Activated naive CD8-positive, alpha-beta T cell treated with anti-CD3 and anti-CD28 coated beads, Interleukin-2, amount 50 U/mL, for 24 hours (primary cell): ENCODE results near the gene PCBP3.
"Not testable (repeated sequence)": the region's sequence is repeated elsewhere in the genome, so short reads cannot be mapped to it uniquely, and the experiment has no call there.

ENCODE experiments used
- ATAC-seq: fragments of 150-1000 bp; cut with Tn5 transposase; one replicate; pipeline ENCODE4 v1.10.0; 2021
- DNase-seq: peaks from one replicate; pipeline ENCODE4 v3.0.0; 2021
- H3K27ac Mint-ChIP-seq: one replicate; pipeline ENCODE4 v1.8.0; 2021; ENCODE audit warnings: mild to moderate bottlenecking, mixed read lengths
- H3K27me3 Mint-ChIP-seq: one replicate; pipeline ENCODE4 v1.8.0; 2021; ENCODE audit warnings: mixed read lengths
- H3K36me3 Mint-ChIP-seq: one replicate; pipeline ENCODE4 v1.8.0; 2021; ENCODE audit warnings: low read depth, mixed read lengths
- H3K4me1 Mint-ChIP-seq: one replicate; pipeline ENCODE4 v1.8.0; 2021; ENCODE audit warnings: mixed read lengths
- H3K4me3 Mint-ChIP-seq: one replicate; pipeline ENCODE4 v1.8.0; 2021; ENCODE audit warnings: mild to moderate bottlenecking, moderate library complexity, mixed read lengths
- H3K9me3 Mint-ChIP-seq: one replicate; pipeline ENCODE4 v1.8.0; 2021; ENCODE audit warnings: mixed read lengths

The PCBP3 gene

DNA sequence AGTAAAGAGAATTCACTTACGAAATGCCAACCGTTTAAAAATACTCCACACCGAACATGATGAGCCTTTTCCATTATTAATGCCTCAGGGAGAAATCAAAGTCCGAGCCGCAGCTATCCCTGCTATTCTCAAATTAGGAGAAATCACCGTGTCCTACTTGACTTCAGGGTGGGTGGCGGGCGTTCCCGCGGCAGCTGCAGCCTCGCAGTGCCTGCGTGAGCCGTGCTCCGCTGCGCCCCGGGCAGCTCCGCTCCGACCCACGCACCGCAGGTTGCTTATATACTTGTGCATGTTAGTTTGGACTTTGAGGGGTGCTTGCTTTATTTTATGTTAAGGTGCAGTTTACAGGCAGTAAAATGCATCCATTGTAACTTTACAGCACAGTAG is 35.6 kb upstream of the PCBP3 start:
- H3K4me1 Mint-ChIP-seq: peaks cover 5% of the 10 kb centered on the region

DNA sequence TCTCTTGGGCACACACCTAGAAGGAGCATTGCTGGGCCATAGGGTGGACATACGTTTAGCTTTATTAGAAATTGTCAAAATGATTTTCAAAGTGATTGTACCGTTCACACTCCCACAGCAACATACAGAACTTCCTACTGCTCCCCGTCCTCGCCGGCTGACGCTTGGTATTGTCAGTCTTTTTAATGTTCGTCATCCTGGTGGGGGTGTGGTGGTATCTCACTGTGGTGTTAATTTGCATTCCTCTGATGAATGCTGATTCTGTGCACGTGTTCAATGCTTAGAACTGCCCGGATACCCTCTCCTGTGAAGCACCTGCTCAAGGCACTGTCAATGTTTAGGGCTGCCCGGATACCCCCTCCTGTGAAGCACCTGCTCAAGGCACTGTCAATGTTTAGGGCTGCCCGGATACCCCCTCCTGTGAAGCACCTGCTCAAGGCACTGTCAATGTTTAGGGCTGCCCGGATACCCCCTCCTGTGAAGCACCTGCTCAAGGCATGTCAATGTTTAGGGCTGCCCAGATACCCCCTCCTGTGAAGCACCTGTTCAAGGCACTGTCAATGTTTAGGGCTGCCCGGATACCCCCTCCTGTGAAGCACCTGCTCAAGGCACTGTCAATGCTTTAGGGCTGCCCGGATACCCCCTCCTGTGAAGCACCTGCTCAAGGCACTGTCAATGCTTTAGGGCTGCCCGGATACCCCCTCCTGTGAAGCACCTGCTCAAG is 34.6 kb upstream of the PCBP3 start:
- not testable (repeated sequence) for ATAC-seq, DNase-seq, H3K4me3 Mint-ChIP-seq, H3K27ac Mint-ChIP-seq, H3K9me3 Mint-ChIP-seq, H3K36me3 Mint-ChIP-seq
- H3K27me3 Mint-ChIP-seq: peaks cover 10% of the 10 kb centered on the region
- peaks cover 11% of the 10 kb centered on the region for H3K4me1 Mint-ChIP-seq

More for the DNA sequence above, 35.6 kb upstream of the PCBP3 start:
- no peak for ATAC-seq
- Mint-ChIP-seq H3K27me3 (peaks cover 12% of the 10 kb centered on the region), H3K9me3 (peaks cover 12% of the 10 kb centered on the region), H3K36me3 (peaks cover 3% of the 10 kb centered on the region), H3K4me3 (no peak overlapping the region), H3K27ac (no peak overlapping the region)
- no peak for DNase-seq

GRCh38 chr21:45609616-45610015 is 33.9 kb upstream of the PCBP3 start:
- DNase-seq, ATAC-seq, H3K27me3 Mint-ChIP-seq, H3K9me3 Mint-ChIP-seq, H3K36me3 Mint-ChIP-seq, H3K27ac Mint-ChIP-seq, H3K4me3 Mint-ChIP-seq: not testable (repeated sequence)
- H3K4me1 Mint-ChIP-seq: peaks cover 13% of the 10 kb centered on the region

DNA sequence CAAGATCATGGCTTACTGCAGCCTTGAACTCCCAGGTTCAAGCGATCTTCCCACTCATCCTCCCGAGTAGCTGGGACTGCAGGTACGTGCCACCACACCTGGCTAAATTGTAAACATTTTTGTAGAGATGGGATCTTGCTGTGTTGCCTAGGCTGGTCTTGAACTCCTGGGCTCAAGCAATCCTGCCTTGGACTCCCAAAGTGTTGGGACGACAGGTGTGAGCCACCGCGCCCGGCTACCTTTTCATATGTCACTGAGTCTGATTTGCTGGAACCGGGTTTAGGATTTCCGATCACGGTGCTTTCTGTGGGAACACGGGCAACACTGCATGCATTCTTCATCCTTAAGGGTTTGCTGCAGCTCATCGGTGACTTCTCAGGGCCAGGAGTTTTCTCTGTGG is 32.2 kb upstream of the PCBP3 start:
- Mint-ChIP-seq H3K4me3 (no peak overlapping the region), H3K27ac (no peak overlapping the region), H3K27me3 (peaks cover 9% of the 10 kb centered on the region), H3K36me3 (no peaks in the 10 kb centered on the region), H3K9me3 (no peaks in the 10 kb centered on the region), H3K4me1 (peaks cover 29% of the 10 kb centered on the region)
- DNase-seq (no peak), ATAC-seq (no peak)

DNA sequence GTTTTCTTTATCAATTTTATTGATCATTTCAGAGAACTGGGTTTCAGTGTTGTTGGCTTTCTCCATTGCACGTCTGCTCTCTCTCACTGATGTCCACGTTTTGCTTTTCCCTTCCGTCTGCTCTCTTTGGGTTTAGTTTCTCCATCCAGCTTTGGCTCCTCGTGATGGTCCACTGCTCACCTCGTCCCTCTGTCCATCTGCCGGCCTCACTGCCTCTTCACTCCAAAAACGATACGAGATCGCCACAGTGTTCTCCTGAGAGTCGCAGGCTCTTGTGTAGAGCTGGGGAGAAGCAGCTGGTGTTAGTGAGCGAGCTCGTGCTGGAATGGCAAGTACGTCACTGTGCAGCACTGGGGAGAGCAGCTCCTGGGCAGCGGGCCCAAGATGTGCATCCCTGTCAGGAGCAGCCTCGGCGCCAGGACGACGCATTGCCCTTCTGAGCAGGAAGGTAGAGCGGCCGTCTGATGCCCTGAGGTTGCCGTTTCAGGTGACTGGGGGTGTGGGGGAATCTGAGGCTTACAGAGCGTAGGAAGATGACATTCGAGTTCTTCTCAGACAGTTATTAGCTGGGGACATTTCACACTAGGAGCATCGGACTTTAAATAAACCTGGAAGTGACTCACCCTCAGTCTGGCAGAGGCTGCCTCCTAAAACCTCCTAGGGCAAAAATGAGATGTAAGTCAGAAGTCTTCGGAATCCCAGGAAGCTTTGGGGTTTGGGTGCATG is 31.4 kb upstream of the PCBP3 start:
- no peak for DNase-seq
- H3K4me1 Mint-ChIP-seq: peaks cover 33% of the 10 kb centered on the region
- H3K27me3 Mint-ChIP-seq: peaks cover 9% of the 10 kb centered on the region

GRCh38 chr21:45612665-45613019 is 30.9 kb upstream of the PCBP3 start:
- H3K36me3 Mint-ChIP-seq, DNase-seq, H3K27ac Mint-ChIP-seq, H3K27me3 Mint-ChIP-seq, ATAC-seq, H3K9me3 Mint-ChIP-seq, H3K4me3 Mint-ChIP-seq: not testable (repeated sequence)
- H3K4me1 Mint-ChIP-seq: peaks cover 30% of the 10 kb centered on the region

More for the DNA sequence above, 31.4 kb upstream of the PCBP3 start:
- no peak overlapping the region for H3K4me3 Mint-ChIP-seq
- no peak overlapping the region for H3K27ac Mint-ChIP-seq
- ATAC-seq: no peak
- H3K9me3 Mint-ChIP-seq: no peaks in the 10 kb centered on the region
- H3K36me3 Mint-ChIP-seq: no peaks in the 10 kb centered on the region

DNA sequence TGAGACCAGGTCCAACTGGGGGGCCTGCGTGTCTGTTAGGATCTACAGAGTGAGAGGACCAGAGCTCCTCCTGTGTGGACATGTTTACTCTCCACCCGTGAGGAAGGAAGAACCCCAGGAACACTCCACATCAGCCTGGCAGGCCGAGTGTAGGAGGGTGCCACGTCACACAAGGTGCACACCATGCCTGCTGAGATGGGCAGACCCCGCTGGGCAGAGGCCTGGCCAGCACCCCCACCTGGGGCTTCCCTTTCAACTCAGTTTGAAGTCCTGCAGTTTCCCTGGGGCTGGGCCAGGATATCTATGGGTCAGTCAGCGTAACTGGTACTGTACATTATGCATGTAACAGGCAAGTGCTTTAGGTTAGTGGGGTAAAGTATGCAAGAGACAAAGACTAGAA is 30.1 kb upstream of the PCBP3 start:
- H3K9me3 Mint-ChIP-seq: no peaks in the 10 kb centered on the region
- H3K4me3 Mint-ChIP-seq: no peak overlapping the region
- peaks cover 6% of the 10 kb centered on the region for H3K27me3 Mint-ChIP-seq
- no peak overlapping the region for H3K27ac Mint-ChIP-seq
- ATAC-seq: no peak
- H3K4me1 Mint-ChIP-seq: peaks cover 30% of the 10 kb centered on the region
- DNase-seq: no peak
- no peaks in the 10 kb centered on the region for H3K36me3 Mint-ChIP-seq

DNA sequence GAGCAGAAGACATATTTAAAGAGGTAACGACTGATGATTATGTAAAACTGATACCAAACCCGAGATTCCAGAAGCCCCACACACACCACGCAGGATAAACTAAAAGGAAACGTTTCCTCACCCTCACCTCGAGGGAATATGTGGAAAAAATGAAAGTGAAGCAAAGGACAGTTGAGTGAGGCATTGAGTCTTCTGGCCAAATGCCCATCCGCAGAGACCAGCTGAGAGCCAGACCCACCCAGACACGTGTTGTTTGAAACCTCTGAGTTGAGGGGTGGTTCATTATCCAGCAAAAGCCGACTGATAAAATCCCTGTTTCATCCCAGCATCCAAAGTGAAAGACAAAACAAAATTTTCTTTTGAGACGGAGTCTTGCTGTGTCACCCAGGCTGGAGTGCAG is 29.6 kb upstream of the PCBP3 start:
- peaks cover 6% of the 10 kb centered on the region for H3K27me3 Mint-ChIP-seq
- DNase-seq (no peak), ATAC-seq (no peak)
- H3K4me3 Mint-ChIP-seq: no peak overlapping the region
- H3K4me1 Mint-ChIP-seq: peaks cover 28% of the 10 kb centered on the region
- H3K9me3 Mint-ChIP-seq: no peaks in the 10 kb centered on the region
- no peaks in the 10 kb centered on the region for H3K36me3 Mint-ChIP-seq
- H3K27ac Mint-ChIP-seq: no peak overlapping the region

DNA sequence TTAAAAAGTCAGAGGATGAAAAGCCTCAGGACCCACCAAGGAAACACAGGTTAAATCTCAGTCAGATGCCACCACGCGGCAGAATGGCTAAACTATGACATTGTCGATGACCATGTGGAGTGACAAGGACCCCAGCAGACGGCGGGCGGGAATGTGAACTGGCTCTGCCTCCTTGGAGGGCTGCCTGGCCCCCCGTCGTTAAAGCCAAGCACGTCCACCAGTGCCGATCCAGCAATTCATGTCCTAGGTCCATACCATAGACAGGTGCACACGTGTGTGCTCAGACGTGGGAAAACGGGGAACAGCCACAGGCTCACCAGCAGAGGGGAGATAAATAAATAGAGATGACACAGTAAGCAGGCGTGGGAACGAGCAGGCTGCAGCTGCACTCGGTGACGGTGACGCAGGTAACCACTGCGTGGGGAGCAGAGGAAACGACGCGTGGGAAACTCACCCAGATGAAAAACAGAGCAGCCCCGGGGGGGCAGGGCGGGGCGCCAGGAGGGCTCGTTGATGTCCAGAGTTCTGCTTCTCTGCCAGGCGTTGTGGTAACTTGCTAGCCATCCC is 28.3 kb upstream of the PCBP3 start:
- peaks cover 28% of the 10 kb centered on the region for H3K4me1 Mint-ChIP-seq
- DNase-seq (peak; percentile 74), ATAC-seq (peak; percentile 91)
- H3K27me3 Mint-ChIP-seq: peaks cover 10% of the 10 kb centered on the region
- H3K4me3 Mint-ChIP-seq: peak overlapping the region; percentile 72
- no peaks in the 10 kb centered on the region for H3K36me3 Mint-ChIP-seq
- peak overlapping the region; percentile 11 for H3K27ac Mint-ChIP-seq
- H3K9me3 Mint-ChIP-seq: peaks cover 6% of the 10 kb centered on the region

DNA sequence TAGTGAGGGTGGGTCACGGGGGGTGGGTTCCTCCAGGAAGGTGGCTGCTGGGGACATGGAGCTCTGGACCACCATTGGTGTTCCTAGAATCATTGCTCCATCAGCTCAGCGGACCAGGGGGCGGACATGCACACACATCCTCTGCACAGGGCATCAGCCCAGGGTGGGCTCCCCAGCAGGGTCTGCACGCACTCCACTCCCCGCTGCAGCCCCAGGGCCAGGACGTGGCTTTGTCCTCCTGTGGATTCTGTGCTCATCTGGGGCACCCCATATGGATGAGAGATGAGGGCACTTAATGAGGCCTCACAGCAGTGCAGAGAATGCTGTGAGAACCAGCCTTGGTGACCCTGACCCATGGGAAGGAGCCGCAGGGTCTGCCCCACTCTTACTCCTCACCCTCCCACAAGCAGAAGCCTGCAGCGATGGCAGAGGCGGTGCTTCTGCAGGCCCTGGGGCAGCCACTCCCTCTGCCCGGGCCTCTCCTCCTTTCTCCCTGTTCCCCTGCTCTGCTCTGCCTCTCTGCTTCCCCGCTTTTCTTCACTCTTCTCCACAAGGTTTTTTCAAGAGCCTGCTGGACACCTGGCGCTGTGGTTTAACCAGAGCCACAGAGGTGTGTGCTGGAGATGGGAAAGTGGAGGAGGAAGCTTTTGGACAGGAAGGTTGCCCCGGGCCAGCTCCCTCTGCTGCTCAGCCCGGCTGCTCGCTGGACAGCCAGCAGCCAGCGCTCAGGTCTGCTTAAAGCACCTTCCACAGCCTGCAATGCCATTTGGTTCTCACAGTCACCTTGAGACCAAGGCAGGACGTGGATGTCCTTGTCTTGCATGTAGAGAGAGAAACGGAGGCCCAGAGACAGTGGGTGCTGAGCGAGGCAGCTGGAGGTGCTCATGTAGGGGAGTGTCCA is 26.3 kb upstream of the PCBP3 start:
- Mint-ChIP-seq H3K36me3 (no peaks in the 10 kb centered on the region), H3K27ac (no peak overlapping the region), H3K9me3 (peaks cover 6% of the 10 kb centered on the region), H3K27me3 (peaks cover 4% of the 10 kb centered on the region), H3K4me1 (peaks cover 28% of the 10 kb centered on the region), H3K4me3 (no peak overlapping the region)
- DNase-seq: no peak
- no peak for ATAC-seq

DNA sequence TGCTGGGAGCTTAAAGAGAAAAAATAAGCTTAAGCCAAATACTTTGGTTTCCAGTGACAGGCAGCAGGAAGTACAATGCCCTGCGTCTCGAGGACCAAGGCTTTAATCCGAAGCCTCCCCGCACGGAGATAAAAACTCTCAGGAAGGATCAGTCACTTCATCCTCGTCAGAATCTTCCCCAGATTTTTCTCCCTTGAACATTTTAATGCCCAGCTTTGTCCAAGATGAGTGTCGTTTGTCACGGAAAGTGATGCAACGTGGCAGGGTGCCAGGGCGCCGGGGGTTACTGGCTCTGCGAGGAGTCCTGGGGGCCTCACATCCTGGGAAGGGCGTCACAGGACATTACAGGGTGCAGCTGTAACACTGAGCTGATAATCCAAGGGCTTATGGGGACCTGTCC is 25.2 kb upstream of the PCBP3 start:
- Mint-ChIP-seq H3K36me3 (no peaks in the 10 kb centered on the region), H3K27me3 (peaks cover 4% of the 10 kb centered on the region), H3K4me3 (no peak overlapping the region), H3K27ac (no peak overlapping the region), H3K9me3 (peaks cover 6% of the 10 kb centered on the region), H3K4me1 (peaks cover 28% of the 10 kb centered on the region)
- DNase-seq: no peak
- no peak for ATAC-seq

GRCh38 chr21:45618846-45619485 is 24.6 kb upstream of the PCBP3 start:
- H3K36me3 Mint-ChIP-seq: no peaks in the 10 kb centered on the region
- H3K27me3 Mint-ChIP-seq: peaks cover 4% of the 10 kb centered on the region
- H3K27ac Mint-ChIP-seq: no peak overlapping the region
- DNase-seq: no peak
- H3K4me1 Mint-ChIP-seq: peaks cover 21% of the 10 kb centered on the region
- H3K4me3 Mint-ChIP-seq: no peak overlapping the region
- H3K9me3 Mint-ChIP-seq: peaks cover 6% of the 10 kb centered on the region
- no peak for ATAC-seq

GRCh38 chr21:45620201-45620923 is 23.2 kb upstream of the PCBP3 start:
- H3K4me3 Mint-ChIP-seq: no peak overlapping the region
- no peaks in the 10 kb centered on the region for H3K36me3 Mint-ChIP-seq
- H3K27ac Mint-ChIP-seq: no peak overlapping the region
- peaks cover 4% of the 10 kb centered on the region for H3K27me3 Mint-ChIP-seq
- H3K9me3 Mint-ChIP-seq: peaks cover 6% of the 10 kb centered on the region
- no peak for ATAC-seq
- DNase-seq: no peak
- peaks cover 13% of the 10 kb centered on the region for H3K4me1 Mint-ChIP-seq
